DMS114 treated with DMSO at 0.1 percent for 48 hours (cell line): ENCODE measurements around the gene PRAMEF1.
"Not testable (repeated sequence)": the region's sequence is repeated elsewhere in the genome, so short reads cannot be mapped to it uniquely, and the experiment has no call there.

Experiments used
- DNase-seq: peaks from one replicate; lab custom pipeline; 2025; ENCODE audit not compliant: unreplicated experiment; lab: John Stamatoyannopoulos, UW

Gene PRAMEF1

GRCh38 chr1:12791097-12791496 is at the start of gene PRAMEF1:
TSS of gene PRAMEF1 (plus strand) at chr1:12791397. CDS start at chr1:12793228, 1,831 bp downstream.
- DNase-seq, result not testable (repeated sequence)

- DNase-seq, result no peak
Observed at GRCh38 chr1:12741946-12742345, 49.3 kb upstream of the PRAMEF1 start.

- no peak for DNase-seq
Observed at GRCh38 chr1:12745126-12745991, 45.8 kb upstream of the PRAMEF1 start.

DNA sequence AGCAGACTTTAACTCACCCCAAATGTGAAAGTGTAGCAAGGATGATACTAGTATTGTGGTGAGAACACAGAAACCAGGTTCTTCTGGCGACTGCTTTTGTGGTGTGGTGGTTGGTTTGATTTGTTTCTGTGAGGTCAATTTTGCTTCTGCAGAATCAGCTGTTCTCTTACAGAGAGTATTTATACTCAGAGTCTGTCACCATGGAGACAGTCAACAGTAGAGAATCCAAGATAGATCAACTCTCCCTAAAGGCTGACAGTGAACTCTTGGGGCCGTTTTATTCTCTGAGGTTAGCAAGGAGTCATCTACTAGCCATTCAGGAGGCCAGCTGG is 45.2 kb upstream of the PRAMEF1 start, which contains the start of gene CFAP107:
Gene CFAP107, plus strand, starts transcription at position 209 of the 332 bp plus-strand sequence. CDS start 231 bp downstream, outside the sequence.
- DNase-seq, result no peak

GRCh38 chr1:12748778-12749355 is 42.3 kb upstream of the PRAMEF1 start:
- no peak for DNase-seq

DNA sequence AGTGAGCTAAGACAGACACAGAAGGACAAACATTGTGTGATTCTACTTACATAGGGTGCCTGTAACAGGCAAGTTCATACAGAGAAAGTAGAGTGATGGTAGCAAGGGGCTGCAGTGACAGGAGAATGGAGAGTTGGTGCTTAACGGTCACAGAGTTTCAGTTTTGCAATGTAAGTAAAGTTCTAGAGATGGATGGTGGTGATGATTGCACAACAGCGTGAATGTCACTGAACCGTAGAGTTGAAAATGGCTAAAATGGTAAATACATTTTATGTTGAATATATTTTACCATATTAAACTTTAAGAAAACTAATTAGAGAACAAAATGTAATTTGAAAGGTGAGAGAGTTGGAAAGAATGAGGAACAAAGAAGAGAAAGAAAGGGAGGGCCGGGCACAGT is 36.5 kb upstream of the PRAMEF1 start:
- DNase-seq, result no peak

DNA sequence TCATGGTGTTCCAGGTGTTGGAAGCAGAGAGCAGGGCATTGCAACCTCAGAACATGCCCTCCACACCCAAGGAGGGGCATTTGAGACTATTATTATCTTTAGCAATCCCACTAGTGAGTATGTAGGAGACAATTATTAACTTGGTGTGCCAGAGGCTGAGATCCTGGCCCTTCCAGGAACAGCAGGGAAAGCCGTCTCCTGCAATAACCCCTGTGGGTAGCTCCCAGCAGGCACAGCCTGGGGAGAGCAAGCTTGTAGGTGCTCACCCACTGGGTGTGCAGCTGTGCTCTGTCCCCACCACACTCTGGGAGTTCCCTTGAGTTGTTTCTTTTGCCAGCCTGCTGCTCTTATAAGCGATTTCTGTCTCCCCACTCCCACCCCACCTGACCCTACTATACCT is 34.9 kb upstream of the PRAMEF1 start:
- DNase-seq, result no peak

DNA sequence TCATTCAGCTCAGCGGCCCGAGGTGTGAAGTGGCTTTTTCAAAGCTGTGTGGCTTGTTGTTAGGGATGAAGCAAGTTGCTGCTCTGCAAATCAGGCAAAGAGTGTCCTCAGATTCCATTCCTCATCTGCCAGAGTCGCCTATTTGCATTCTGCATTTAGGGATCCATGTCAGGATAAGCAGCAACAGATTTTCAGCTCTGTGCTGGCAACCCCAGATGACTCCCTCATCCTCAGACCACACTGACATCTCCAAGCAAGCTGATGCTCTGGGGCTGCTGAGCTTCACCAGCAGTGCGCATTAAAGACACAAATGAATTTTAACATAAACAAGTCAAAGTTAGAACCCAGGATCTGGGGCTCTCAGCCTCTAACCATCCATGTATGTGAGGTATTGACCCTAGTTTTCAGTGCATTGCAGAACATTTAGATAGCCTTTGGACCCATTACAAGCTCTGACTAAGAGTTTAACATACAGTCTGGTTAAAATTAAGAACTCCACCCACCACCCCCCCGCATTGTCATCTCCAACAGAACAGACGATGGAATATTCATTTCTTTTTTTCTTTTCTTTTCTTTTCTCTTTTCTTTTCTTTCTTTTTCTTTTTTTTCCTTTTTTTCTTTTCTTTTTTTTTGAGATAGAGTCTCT is 34.3 kb upstream of the PRAMEF1 start:
- DNase-seq, result no peak

DNA sequence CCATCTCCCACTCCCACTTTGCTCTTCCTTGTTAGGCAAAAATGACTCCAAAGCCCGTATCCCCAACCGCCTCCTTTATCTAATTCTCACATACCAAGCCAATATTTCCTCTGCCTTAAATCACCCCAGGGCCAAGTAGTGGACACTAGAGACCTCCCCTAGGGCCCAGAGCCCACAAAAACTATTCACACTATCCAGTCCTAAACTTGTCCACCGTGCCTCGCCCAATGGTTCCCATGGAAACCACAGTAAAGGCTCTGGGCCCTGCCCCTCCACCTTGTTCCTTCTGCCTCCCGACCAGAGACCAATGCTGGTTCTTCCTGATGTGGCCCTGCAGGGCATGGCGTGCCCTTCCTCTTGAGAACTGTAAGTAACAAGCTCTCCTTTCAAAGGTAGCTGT is 33.4 kb upstream of the PRAMEF1 start:
- no peak for DNase-seq

DNA sequence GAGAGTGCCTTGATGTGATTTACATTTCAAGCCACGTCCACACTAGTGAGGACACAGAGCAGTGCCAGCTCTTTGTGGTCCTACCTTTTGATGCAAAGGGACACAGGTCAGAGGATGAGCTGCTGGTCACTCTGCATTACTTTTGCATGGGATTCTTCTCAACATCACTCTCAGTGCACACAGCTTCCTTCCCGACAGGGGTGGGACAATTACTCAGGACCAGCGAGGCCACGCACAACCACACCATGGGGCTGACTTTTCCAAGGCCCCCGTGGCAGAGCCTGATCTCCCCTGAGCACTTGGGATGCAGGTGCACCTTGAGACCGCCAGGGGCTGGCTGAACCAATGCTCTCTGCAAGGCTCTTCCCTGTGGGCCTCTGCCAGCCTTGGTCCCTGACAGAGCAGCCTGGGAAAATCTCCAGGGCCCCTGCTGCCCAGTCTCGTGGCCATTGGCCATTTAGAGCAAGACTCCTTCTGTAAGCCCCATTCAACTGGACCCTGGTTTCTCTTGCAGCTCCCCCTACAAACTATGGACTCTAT is 30.9 kb upstream of the PRAMEF1 start:
- no peak for DNase-seq

DNA sequence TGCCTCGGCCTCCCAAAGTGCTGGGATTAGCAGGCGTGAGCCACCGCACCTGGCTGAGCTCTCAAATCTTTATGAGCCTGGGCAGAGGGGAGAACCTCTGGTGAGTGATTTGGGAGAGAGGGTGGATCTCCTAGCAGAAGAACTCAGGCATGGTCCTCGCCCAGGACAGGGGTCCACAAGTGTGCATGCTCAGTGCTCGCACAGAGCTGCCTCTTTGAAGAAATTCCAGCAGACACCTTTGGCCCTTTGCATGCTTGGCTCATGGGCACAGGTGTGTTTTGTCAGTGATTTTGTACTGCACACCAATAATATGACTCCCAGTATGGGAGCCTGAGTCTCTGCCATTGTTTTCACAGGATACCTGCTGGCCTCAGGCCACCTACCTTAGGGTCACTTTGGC is 29.4 kb upstream of the PRAMEF1 start:
- no peak for DNase-seq

DNA sequence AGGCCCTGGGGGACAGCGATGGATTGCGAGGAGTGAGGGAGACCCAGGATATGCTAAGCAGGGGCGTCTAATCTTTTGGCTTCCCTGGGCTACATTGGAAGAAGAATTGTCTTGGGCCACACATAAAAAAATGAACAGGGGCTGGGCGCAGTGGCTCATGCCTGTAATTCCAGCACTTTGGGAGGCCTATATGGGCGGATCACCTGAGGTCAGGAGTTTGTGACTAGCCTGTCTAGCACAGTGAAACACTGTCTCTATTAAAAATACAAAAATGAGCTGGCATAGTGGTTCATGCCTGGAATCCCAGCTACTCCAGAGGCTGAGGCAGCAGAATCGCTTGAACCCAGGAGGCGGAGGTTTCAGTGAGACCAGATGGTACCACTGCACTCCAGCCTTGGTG is 28.4 kb upstream of the PRAMEF1 start:
- no peak for DNase-seq

GRCh38 chr1:12763479-12763878 is 27.7 kb upstream of the PRAMEF1 start:
- no peak for DNase-seq

DNA sequence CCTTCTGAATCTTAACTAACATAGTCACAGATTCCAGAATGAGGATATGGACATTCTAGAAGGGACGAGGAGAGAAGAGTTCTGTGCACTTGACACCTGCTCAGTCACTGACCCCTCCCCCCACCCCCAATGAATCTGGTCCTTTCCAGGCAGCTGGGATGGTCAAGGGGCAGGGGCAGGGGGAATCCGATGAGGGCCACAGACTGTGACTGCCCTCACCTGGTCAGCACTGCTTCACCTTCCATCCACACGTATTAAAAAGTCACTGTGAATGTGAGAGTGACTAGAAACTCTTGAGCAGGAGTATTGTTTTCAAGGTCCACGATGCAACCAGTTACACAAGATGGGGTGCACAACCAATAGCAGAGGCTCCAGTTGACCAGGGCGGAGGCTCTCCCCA is 27.2 kb upstream of the PRAMEF1 start:
- no peak for DNase-seq

- DNase-seq, result no peak
Observed at GRCh38 chr1:12769031-12769430, 22.2 kb upstream of the PRAMEF1 start.

GRCh38 chr1:12769976-12770505 is 21.2 kb upstream of the PRAMEF1 start:
- DNase-seq, result no peak

GRCh38 chr1:12770620-12771019 is 20.6 kb upstream of the PRAMEF1 start:
- no peak for DNase-seq

- DNase-seq, result no peak
Observed at GRCh38 chr1:12771186-12771585, 20.0 kb upstream of the PRAMEF1 start.

GRCh38 chr1:12772520-12772919 is 18.7 kb upstream of the PRAMEF1 start:
- DNase-seq, result no peak

DNA sequence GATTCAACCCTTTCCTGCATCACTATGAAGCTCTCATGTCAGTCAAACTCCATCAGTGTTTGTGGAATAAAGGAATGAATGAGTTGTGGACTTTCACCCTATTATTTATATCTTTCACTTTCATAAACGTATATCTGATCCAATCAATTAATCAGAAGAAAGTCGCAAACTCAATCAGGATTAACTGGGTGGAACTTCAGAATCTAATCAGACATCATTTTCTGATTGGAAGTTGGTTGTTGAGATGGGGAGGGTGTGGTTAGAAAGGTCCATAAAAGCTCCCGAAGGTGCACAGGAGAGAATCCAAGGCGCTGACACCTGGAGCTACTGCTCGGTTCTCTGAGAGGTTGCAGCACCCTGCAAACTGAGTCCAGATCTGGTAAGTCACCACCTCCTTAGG is 17.8 kb upstream of the PRAMEF1 start, which contains the start of gene PRAMEF12:
Gene PRAMEF12, plus strand, starts transcription at position 301 of the 400 bp plus-strand sequence. CDS start 1,130 bp downstream, outside the sequence.
- DNase-seq, result no peak

GRCh38 chr1:12774801-12775345 is 16.3 kb upstream of the PRAMEF1 start:
- DNase-seq, result no peak
